IPS-NIHi11 (cell line): ENCODE measurements around the gene NSF.
"Not testable (repeated sequence)": the region's sequence is repeated elsewhere in the genome, so short reads cannot be mapped to it uniquely, and the experiment has no call there.

Experiments used
- DNase-seq: peaks from one replicate; pipeline ENCODE4 v3.0.0; 2012; ENCODE audit warnings: mixed read lengths, low spot score

Gene NSF

GRCh38 chr17:46590157-46591146 is at the start of gene NSF:
Gene NSF, plus strand, starts transcription at chr17:46590669. Its CDS starts 107 bp downstream, at chr17:46590776.
- not testable (repeated sequence) for DNase-seq

GRCh38 chr17:46548607-46549006 is 41.9 kb upstream of the NSF start:
- DNase-seq, result not testable (repeated sequence)

DNA sequence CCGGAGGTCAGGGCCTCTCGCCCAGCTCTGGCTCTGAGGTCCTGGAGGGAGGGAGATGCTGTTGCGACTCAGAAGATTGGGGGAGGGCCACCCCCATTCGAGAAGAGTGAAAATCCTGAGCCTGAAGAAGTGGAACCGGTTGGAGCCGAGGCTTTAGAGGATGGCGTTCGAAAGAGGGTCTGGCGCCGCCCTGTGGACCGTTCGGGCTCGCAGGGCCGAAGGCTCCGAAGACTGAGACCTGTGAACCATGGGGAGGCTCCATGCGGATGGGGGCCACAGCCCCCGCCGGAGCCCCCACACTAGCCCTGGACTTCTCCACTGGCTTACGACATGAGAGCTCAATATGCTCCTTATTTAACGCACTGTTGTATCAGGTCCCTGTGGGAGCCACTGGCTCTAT is 31.3 kb upstream of the NSF start:
- DNase-seq, result not testable (repeated sequence)

- not testable (repeated sequence) for DNase-seq
Measured at GRCh38 chr17:46560048-46560447, 30.4 kb upstream of the NSF start.

GRCh38 chr17:46566284-46566683 is 24.2 kb upstream of the NSF start:
- not testable (repeated sequence) for DNase-seq

DNA sequence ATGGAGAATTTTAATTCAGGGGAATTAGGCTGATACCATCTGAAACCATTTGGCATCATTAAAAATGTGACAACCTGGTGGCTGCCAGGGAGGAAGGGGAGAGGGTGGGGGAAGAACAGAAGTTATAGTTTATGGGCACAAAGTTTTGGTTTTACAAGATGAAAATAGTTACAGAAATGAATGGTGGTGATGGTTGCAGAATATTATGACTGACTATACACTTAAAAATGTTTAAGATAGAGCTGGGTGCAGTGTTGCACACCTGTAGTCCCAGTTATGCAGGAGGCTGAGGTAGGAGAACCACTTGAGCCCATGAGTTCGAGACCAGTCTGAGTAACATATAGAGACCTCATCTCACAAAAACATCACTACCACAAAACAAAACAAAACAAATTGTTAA is 23.5 kb upstream of the NSF start:
- not testable (repeated sequence) for DNase-seq

- not testable (repeated sequence) for DNase-seq
Measured at GRCh38 chr17:46571796-46572195, 18.7 kb upstream of the NSF start.

DNA sequence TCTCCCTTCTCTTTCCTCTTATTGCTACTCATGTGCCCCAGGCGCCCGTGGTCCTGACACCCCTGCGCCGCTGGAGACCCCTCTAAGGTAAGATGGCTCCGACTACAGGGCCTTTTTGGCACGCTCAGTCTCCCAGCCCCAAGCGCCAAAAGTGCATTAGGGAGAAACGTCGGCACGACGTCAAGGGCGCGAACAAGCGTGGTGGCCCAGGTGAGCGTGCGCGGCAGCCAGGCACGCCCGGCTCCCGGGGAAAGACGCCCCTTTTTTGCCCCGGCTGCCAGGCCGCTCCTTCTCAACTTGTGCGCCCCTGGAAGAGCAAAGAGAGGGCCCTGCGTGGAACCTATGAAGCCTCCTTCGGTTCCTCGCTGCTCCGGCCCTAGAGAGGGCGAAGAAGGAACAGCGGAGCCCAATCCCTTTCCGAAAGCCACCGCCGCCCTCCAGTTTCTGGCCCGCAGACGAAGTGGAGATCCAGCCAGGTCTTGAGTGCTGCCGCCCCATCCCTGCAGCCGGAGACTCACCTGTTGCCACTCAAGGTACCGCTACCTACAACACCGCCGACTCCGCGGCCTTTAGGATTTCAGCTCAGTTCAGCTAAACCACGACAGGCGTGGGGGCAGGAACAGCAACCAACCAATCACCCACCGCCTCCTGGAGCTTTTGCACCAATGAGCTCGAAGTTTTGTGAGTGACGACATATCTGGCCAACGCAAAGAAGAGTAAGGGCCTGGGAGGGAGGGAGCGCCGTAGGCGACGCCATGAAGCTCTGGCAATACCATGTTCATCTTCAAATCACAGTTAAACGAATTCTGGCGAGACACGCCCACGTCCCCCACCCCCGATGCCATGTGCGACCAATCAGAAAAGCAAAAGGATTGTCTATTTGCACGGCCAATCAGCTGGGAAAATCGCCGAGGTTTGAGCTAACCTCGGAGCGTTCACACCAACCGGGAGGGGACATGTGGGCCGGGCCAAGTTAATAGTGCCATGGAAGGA is 11.1 kb upstream of the NSF start, which contains the start of gene ARL17A:
Gene ARL17A, minus strand, starts transcription at position 609 of the 993 bp plus-strand sequence. CDS start 3,369 bp downstream, outside the sequence.
- not testable (repeated sequence) for DNase-seq

- DNase-seq, result not testable (repeated sequence)
Measured at GRCh38 chr17:46580082-46580481, 10.4 kb upstream of the NSF start.

GRCh38 chr17:46585444-46585843 is 5.0 kb upstream of the NSF start:
- DNase-seq, result not testable (repeated sequence)

DNA sequence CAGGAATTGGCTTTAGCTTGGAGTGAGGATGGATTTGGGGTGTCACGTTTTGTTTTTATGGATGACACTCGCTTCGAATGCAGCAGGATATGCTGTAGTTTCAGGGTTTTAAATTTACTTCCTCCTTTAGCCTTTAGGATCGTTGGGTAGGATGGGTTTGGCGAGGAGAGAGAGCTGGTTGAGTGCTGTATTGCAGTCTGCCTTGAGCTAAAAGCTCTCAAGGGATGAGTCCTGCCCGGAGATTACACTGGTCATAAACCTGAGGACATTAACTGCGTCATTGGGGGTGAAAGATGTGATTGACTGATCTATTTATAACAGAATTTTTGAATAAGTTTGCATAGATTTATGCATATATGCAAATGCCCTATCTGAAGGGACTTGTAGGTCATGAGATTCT is 863 bp downstream of the NSF start:
- DNase-seq, result not testable (repeated sequence)

DNA sequence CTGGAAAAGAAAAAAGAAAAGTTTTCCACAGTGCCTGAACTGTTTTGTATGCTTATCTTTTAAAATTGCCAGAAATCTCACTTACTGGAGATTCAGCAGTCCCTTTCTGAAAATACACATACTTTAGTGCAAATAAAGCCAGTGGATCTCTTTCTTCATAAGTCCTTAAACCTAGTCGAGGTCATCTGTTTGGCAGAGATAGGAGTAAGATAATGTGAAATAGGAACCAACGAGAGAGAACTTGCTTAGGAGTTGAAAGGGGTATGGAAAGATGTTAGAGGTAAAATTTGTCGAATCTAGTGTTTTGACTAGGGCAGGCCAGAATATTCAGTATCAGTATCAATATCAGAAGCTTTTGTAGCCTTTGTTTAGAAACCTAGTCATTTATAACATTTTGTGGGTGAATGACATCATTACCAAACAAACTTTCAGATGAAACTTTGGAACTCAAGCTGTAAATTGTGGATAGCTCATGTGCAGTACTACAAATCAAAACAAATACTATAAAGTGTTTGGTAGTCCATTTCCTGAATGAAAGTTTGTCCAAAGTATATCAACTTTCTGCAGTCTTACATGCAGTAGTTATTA is 8.0 kb downstream of the NSF start:
- not testable (repeated sequence) for DNase-seq

- DNase-seq, result not testable (repeated sequence)
Measured at GRCh38 chr17:46600767-46601166, 10.3 kb downstream of the NSF start.

- DNase-seq, result not testable (repeated sequence)
Measured at GRCh38 chr17:46603125-46603524, 12.7 kb downstream of the NSF start.

DNA sequence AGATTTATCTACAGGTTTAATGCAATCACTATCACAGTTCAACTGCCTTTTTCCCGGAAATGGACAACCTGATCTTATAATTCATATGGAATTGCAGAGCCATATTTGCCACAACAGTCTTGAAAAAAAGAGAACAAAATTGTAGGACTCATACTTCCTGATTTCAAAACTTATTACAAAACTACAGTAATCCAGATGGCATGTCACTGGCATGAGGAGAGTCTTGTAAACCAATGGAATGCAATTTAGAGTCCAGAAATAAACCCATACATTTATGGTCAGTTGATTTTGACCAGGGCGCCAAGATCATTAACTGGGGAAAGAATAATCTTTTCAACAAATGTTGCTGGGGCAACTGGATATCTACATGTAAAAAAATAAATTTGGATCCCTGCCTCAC is 20.8 kb downstream of the NSF start:
- DNase-seq, result not testable (repeated sequence)

DNA sequence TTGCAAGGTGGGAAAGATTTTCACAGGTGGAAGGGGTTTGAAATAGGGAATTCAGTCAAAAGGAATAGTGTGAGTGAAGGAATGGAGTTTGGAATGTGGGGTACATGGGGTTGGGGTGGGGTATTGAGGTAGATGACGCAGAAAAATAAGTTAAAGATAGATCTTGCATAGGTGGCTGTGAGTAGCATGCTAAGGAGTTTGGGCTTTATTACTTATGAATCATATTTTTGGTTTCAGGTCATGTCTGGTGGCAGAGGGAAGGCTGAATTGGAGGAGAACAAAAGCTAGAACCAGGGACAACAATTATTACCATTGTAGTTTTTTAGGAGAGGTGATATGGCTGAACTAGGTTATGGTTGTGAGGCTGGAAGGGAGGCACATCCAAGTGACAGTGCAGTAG is 23.4 kb downstream of the NSF start:
- not testable (repeated sequence) for DNase-seq

DNA sequence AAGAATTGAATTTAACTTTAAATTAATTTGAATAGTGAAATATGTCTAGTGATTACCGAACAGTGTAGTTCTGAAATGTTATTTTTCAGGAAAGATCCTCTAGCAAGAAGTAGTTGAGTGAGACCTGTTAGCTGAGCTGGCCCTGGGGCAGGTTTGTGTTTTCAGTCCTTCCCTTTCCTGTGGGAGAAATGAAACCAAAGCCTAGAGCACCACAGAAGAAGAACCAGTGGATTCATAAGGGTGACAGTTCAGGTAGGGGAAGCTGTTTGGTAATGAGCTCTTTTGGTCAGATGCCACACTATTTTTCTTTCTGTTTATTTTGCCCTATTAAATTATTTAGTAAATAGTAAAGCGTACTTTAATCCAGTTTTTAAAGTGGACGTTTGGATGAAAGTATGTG is 26.7 kb downstream of the NSF start:
- not testable (repeated sequence) for DNase-seq

- not testable (repeated sequence) for DNase-seq
Measured at GRCh38 chr17:46618975-46619374, 28.5 kb downstream of the NSF start.

- not testable (repeated sequence) for DNase-seq
Measured at GRCh38 chr17:46623790-46624189, 33.3 kb downstream of the NSF start.

- not testable (repeated sequence) for DNase-seq
Measured at GRCh38 chr17:46624726-46625125, 34.3 kb downstream of the NSF start.

DNA sequence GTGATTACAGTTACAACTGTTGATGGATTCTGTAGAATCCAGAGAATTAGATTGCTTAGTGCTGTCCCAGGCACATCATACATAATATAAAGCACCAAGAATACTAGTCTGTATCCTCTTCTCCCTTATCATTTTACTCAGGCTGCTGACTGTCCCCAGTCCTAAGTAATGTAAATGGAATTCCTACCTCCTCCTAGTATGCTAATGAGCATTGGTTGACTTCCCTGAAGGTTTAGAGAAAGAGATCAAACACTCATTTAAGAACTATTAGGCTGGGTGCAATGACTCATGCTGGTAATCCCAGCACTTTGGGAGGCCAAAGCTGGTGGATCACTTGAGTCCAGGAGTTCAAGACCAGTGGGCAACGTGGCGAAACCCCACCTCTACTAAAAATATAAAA is 37.0 kb downstream of the NSF start:
- DNase-seq, result not testable (repeated sequence)
